Fibroblast of skin of back (primary cell): Measurements from ENCODE around the gene ADAMTS19.
A peak's percentile ranks its signal among the peaks of the same experiment; 100 is the strongest.
"Not testable (repeated sequence)": the region's sequence is repeated elsewhere in the genome, so short reads cannot be mapped to it uniquely, and the experiment has no call there.

Source experiments
- DNase-seq: peaks from one replicate; pipeline ENCODE4 v3.0.0-alpha.2; 2013

The ADAMTS19 gene

GRCh38 chr5:129477532-129477931 lies 17.4 kb downstream of the ADAMTS19 start:
- DNase-seq, result no peak

GRCh38 chr5:129481161-129481560 lies 21.1 kb downstream of the ADAMTS19 start:
- no peak for DNase-seq

DNA sequence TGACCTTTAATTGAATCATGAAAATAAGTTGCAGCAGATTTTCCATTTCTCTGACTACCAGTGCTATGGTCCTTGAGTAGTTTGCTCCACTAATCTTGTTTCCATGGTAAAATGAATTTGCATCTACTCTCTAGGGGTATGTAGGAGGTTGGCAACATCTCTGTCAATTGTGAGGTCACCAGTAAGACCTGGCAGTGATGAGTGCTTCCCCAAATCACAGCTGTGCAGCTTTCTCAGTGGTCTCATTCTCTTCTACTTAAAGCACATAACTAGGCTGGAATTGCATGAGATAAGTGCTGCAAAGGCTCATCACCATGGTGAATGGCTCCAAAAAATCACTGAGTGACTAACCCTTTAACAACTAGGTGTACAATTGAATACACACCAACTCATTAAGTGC lies 36.3 kb downstream of the ADAMTS19 start:
- DNase-seq, result no peak

DNA sequence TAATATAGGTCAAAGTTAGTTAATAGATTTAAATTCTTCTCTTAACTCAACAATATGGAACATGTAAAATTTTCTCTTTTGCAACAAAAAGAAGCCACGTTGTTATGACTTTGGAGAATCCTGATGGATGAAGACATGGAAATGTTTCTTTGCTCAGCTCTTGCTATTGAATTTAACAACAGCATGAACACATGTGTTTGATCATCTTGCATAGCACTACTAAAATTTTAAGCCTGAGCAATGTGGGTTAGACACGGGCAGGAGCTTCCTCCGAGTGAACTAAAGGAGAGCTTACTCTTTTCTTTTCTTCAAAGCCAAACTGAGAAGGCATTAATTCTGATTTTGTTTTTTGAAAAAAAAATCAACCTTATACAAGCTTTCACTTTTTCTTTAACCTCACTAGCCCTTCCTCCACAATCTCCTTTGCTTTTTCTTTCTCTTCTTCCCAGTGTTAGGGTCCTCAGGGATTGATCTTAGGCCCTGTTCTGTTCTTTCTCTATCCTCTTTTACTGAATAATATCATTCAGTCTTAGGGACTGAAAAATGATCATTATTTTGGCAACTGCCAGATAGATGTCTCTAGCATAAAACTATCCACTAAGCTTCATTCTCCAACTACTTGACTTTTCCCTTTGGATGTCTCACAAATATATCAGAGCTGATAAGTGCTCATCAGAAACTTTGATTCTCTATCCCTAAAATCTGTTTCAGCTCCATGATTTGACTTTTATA lies 36.9 kb downstream of the ADAMTS19 start:
- no peak for DNase-seq

GRCh38 chr5:129499208-129499852 lies 39.2 kb downstream of the ADAMTS19 start:
- no peak for DNase-seq

DNA sequence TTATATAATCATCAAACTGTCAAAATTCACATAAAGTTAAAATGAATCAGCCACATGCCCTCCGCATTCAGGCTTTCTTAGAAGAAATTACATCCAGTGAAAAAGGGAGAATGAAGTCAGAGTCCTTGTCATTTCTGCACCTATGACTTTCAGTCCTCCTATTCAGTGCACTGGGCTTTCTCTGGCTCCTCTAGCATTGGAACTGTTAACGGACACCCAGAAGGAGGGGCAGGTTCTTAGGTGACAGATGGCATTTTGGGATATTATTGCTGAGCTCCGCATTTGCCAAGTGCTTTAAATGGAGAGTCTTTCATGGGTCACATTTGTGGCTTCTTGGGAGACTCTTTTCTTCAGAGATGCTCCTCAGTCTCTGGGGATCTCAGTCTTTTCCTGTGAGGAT lies 40.0 kb downstream of the ADAMTS19 start:
- no peak for DNase-seq

- peak; percentile 72 for DNase-seq
These were observed 46.0 kb downstream of the ADAMTS19 start for GRCh38 chr5:129506086-129506485.

GRCh38 chr5:129506950-129507349 lies 46.9 kb downstream of the ADAMTS19 start:
- no peak for DNase-seq

- no peak for DNase-seq
These were observed 47.4 kb downstream of the ADAMTS19 start for GRCh38 chr5:129507527-129507926.

GRCh38 chr5:129508606-129509005 lies 48.5 kb downstream of the ADAMTS19 start:
- no peak for DNase-seq

GRCh38 chr5:129509363-129509975 lies 49.4 kb downstream of the ADAMTS19 start:
- DNase-seq, result no peak

- peak; percentile 13 for DNase-seq
These were observed 51.2 kb downstream of the ADAMTS19 start for GRCh38 chr5:129511291-129511690.

DNA sequence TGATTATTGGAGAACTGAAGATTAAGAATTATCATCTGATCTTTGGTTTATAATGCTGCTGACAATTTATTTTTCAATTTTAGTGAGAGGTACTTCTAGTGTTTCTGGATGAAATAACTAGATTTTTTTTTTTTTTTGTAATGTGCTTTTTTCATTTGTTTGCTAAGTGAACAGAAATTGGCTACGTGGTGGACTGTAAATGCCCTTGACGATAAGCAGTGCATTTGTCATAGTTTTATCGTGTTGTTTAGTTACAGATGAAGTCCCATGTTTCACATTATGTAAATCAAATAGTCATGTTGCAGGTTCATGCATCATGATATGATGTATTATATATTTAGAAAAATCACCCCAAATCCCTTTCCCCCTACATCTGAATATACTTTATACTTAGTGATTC lies 81.0 kb downstream of the ADAMTS19 start:
- no peak for DNase-seq

GRCh38 chr5:129541648-129542251 lies 81.7 kb downstream of the ADAMTS19 start:
- DNase-seq, result peak; percentile 20

GRCh38 chr5:129547137-129547536 lies 87.0 kb downstream of the ADAMTS19 start:
- DNase-seq, result no peak

GRCh38 chr5:129554134-129554904 lies 94.2 kb downstream of the ADAMTS19 start:
- DNase-seq, result peak; percentile 32

GRCh38 chr5:129563585-129563984 lies 103.5 kb downstream of the ADAMTS19 start:
- no peak for DNase-seq

DNA sequence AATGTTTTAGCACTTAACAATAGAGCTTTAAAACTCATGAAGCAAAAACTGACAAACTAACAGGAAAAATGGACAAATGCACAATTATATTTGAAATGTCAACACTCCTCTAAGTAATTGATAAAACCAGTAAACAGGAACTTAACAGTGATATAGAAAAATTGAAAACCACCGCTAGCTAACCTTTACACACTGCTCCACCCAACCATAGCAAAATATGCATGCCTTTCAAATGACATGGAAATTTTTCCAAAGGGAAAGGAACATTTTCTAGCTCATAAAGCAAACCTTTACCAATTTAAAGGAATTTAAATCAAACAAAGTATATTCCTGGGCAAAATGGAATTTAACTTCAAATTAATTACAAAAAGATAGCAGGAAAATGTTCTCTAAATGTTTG lies 109.2 kb downstream of the ADAMTS19 start:
- no peak for DNase-seq

- DNase-seq, result no peak
These were observed 112.0 kb downstream of the ADAMTS19 start for GRCh38 chr5:129572060-129572459.

GRCh38 chr5:129584496-129584895 lies 124.4 kb downstream of the ADAMTS19 start:
- not testable (repeated sequence) for DNase-seq

DNA sequence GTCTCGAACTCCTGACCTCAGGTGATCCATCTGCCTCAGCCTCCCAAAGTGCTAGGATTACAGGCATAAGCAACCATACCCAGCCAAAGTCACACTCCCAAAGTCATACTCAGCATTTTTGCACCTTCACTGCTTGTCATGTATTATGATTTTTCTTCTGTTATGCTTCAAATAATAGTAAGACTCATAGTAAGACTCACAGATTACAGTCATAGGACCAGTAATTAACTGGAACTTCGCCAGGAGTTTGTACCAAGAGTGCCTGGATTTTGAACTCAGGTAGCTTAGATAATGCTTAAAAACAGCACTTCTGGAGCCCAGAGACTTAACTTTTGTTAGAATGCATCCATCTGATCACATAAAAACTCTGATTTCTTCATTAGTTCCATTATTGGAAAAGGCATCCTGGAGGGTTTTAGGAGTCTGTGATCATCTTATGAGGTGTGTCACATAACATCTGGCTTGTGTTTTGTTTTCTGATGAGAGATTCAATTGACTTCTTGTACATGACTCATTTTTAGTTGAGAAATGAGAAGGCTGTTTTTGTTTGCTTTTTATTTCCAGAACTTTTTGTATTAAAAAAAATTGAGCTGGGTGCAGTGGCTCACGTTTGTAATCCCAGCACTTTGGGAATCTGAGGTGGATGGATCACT lies 131.5 kb downstream of the ADAMTS19 start:
- no peak for DNase-seq

- DNase-seq, result peak; percentile 8
These were observed 133.4 kb downstream of the ADAMTS19 start for GRCh38 chr5:129593525-129593924.
